Heart left ventricle (tissue), 11 donors: Measurements from ENCODE around the gene CYP2R1. TPM values are rescaled to one million over a fixed set of nuclear protein-coding genes. Genes with fewer than 3 reads are reported as not detected.

ENCODE experiments used
- polyA plus RNA-seq, 2 donors: library from polyadenylated mRNA; stranded (reverse); fragments of 200-250 nt; gene quantifications; one replicate each; pipeline ENCODE4 v1.2.3, GENCODE V29; 2013
- total RNA-seq, 9 donors: library from RNA; depleted of rRNA in 2 of 9; stranded (reverse); fragments of >200 nt in 2 of 9; fragmentation: NEBNext Ultra II Directional in 3 of 9; extraction: Animal tissue kit (Norgen Biotek cat#: 25700) in 3 of 9; gene quantifications; one replicate each; pipeline versions ENCODE4 v1.1.0 to v1.2.4, GENCODE V29; 2016 to 2023
- donor health status: ischemic (EF 13 %, LVEDD 7.1; RV severe dilation, severe dysfunction).
- donor health status: healthy with polysubstance abuse.
- donor health status: DM: no; HTN: yes; CAD: no.
- donor health status: DM: no; HTN: no; CAD: no.
- donor health status: ischemic (EF 25% LVEDD 5.7; RV mildly dilated, moderate dysfunction).
- donor health status: healthy.
- donor health status: DM: yes; HTN: yes; CAD: no.
- donor health status: PGD.
- donor health status: nonischemic (EF 23%, LVEDD 6.1; RV moderate dilation, normal function).

CYP2R1 gene
- total and polyA plus RNA-seq, 11 donors: 4.4 to 13.7 (median 7.6) TPM

Other genes starting within 250 kb of the CYP2R1 start
- gene PDE3B, start 248.4 kb downstream of the CYP2R1 start, total RNA-seq: 10 to 100 TPM in 5 of 9 donors, 1 to 10 TPM in 4; 7.5 to 17.0 (median 10.4) TPM
- 1 to 10 TPM; 2.4 to 2.7 TPM for gene PDE3B, start 248.4 kb downstream of the CYP2R1 start, polyA plus RNA-seq
- gene CALCA, start 80.1 kb upstream of the CYP2R1 start, total RNA-seq: 1 to 10 TPM in 2 of 9 donors, under 1 TPM in 1, not detected in 6; 0.28 to 4.7 (median 2.9) TPM
- gene CALCA, start 80.1 kb upstream of the CYP2R1 start, polyA plus RNA-seq: 1 to 10 TPM in 1 of 2 donors, not detected in 1; 2.1 TPM
- gene CALCB, start 181.4 kb upstream of the CYP2R1 start, total RNA-seq: 1 to 10 TPM in 1 of 9 donors, under 1 TPM in 5, not detected in 3; 0.11 to 1.3 (median 0.37) TPM
- gene CALCB, start 181.4 kb upstream of the CYP2R1 start, polyA plus RNA-seq: under 1 TPM in 1 of 2 donors, not detected in 1; 0.36 TPM
- 1 to 10 TPM in 1 of 9 donors, under 1 TPM in 7, not detected in 1; 0.19 to 1.5 (median 0.35) TPM for gene INSC, start 222.7 kb upstream of the CYP2R1 start, total RNA-seq
- gene INSC, start 222.7 kb upstream of the CYP2R1 start, polyA plus RNA-seq: 1 to 10 TPM in 1 of 2 donors, under 1 TPM in 1; 0.42 to 1.1 TPM